HEK293 (cell line): Measurements from ENCODE around the gene TMSB4X.

Source experiments
- CTCF ChIA-PET: fragments of 350-600 bp; formaldehyde crosslinking; extraction: SDS; loops from one replicate; lab custom pipeline; 2021; ENCODE audit warnings: antibody characterized with exemption; lab: Yijun Ruan, JAX
- POLR2A ChIA-PET: fragments of 300-600 bp; formaldehyde crosslinking; extraction: SDS; loops from one replicate; lab custom pipeline; 2020; ENCODE audit warnings: antibody characterized with exemption, inconsistent platforms; lab: Yijun Ruan, JAX
- H3K27ac ChIP-seq: fragments of 200-500 bp; sonication (Bioruptor generic); 2 replicates; pipeline ENCODE4 v1.5.1; 2014; ENCODE audit warnings: low read depth, low read length, control low read depth, inconsistent platforms; ENCODE audit errors: extremely low read depth
- H3K36me3 ChIP-seq, 2 experiments: fragments of 200-500 bp in 1 of 2; sonication (Bioruptor generic) in 1 of 2; 1 replicate in 1 of 2; 2 replicates in 1 of 2; pipeline ENCODE4 v1.5.1; 2014 to 2017; ENCODE audit warnings: inconsistent platforms in 2 of 2, low read length in 2 of 2; ENCODE audit not compliant: control insufficient read depth in 2 of 2, insufficient read depth in 1 of 2
- H3K4me1 ChIP-seq: fragments of 200-500 bp; sonication (Bioruptor generic); 2 replicates; pipeline ENCODE4 v1.5.1; 2014; ENCODE audit warnings: mild to moderate bottlenecking, low read length, inconsistent platforms; ENCODE audit not compliant: control insufficient read depth, insufficient read depth
- H3K4me3 ChIP-seq: 2 replicates; pipeline ENCODE4 v1.5.1; 2011; ENCODE audit warnings: low read depth, mild to moderate bottlenecking, control low read depth, low read length, moderate library complexity
- H3K9me3 ChIP-seq: fragments of 200-500 bp; sonication (Bioruptor generic); 2 replicates; pipeline ENCODE4 v1.5.1; 2014; ENCODE audit warnings: low read depth, low read length, inconsistent platforms; ENCODE audit not compliant: control insufficient read depth, insufficient read depth
- GLIS1 ChIP-seq: fragments of 450-650 bp; formaldehyde crosslinking; IDR thresholded peaks from 2 replicates; pipeline ENCODE4 v1.5.1; 2016; ENCODE audit warnings: missing biosample characterization, missing genetic modification characterization
- GLIS2 ChIP-seq: fragments of 450-650 bp; formaldehyde crosslinking; IDR thresholded peaks from 2 replicates; pipeline ENCODE4 v1.5.1; 2016; ENCODE audit warnings: missing biosample characterization, missing genetic modification characterization
- HOXD13 ChIP-seq: sonication (generic); formaldehyde crosslinking; IDR thresholded peaks from 2 replicates; pipeline ENCODE4 v1.8.0; 2022; ENCODE audit warnings: missing genetic modification reagents, borderline replicate concordance
- TCF7L2 ChIP-seq: IDR thresholded peaks from 2 replicates; pipeline ENCODE4 v1.6.1; 2011; ENCODE audit warnings: low read depth, mild to moderate bottlenecking, inconsistent platforms, low read length, moderate library complexity, borderline replicate concordance
- TRIM28 ChIP-seq: IDR thresholded peaks from 2 replicates; pipeline ENCODE4 v1.6.1; 2011; ENCODE audit warnings: low read length, control low read depth, borderline replicate concordance
- ZBTB7A ChIP-seq: fragments of 450-650 bp; formaldehyde crosslinking; IDR thresholded peaks from 2 replicates; pipeline ENCODE4 v1.5.1; 2016; ENCODE audit warnings: low read depth, missing biosample characterization, missing genetic modification characterization
- ZBTB8A ChIP-seq: fragments of 450-650 bp; formaldehyde crosslinking; IDR thresholded peaks from 2 replicates; pipeline ENCODE4 v1.5.1; 2016; ENCODE audit warnings: missing biosample characterization, missing genetic modification characterization
- ZFP69B ChIP-seq: fragments of 450-650 bp; formaldehyde crosslinking; IDR thresholded peaks from 2 replicates; pipeline ENCODE4 v1.5.1; 2016; ENCODE audit warnings: missing biosample characterization, missing genetic modification characterization
- ZNF10 ChIP-seq: fragments of 450-650 bp; formaldehyde crosslinking; IDR thresholded peaks from 2 replicates; pipeline ENCODE4 v1.5.1; 2017; ENCODE audit warnings: missing biosample characterization, missing genetic modification characterization
- ZNF214 ChIP-seq: fragments of 450-650 bp; formaldehyde crosslinking; IDR thresholded peaks from 2 replicates; pipeline ENCODE4 v1.5.1; 2017; ENCODE audit warnings: missing biosample characterization, mild to moderate bottlenecking, missing genetic modification characterization, borderline replicate concordance
- ZNF274 ChIP-seq, 2 experiments: fragments of 200-500 bp in 1 of 2; fragments of 450-650 bp in 1 of 2; sonication (Bioruptor generic) in 1 of 2; formaldehyde crosslinking in 1 of 2; IDR thresholded peaks; 2 replicates each; pipeline versions ENCODE4 v1.5.1 to v1.6.1; 2014 to 2016; ENCODE audit warnings: borderline replicate concordance in 1 of 2, inconsistent platforms in 1 of 2, low read length in 1 of 2, missing biosample characterization in 1 of 2, missing genetic modification characterization in 1 of 2
- ZNF629 ChIP-seq: fragments of 450-650 bp; formaldehyde crosslinking; IDR thresholded peaks from 2 replicates; pipeline ENCODE4 v1.5.1; 2017; ENCODE audit warnings: missing biosample characterization, missing genetic modification characterization
- ZNF747 ChIP-seq: fragments of 450-650 bp; formaldehyde crosslinking; IDR thresholded peaks from 2 replicates; pipeline ENCODE4 v1.5.1; 2016; ENCODE audit warnings: missing biosample characterization, missing genetic modification characterization
- ZNF768 ChIP-seq: fragments of 450-650 bp; formaldehyde crosslinking; IDR thresholded peaks from 2 replicates; pipeline ENCODE4 v1.5.1; 2018; ENCODE audit warnings: missing biosample characterization, mild to moderate bottlenecking, missing genetic modification characterization
- ZNF791 ChIP-seq: fragments of 450-650 bp; formaldehyde crosslinking; IDR thresholded peaks from 2 replicates; pipeline ENCODE4 v1.5.1; 2016; ENCODE audit warnings: missing biosample characterization, missing genetic modification characterization
- TF ChIP-seq, protein P1 (sequence below): fragments of 450-650 bp; formaldehyde crosslinking; IDR thresholded peaks from 2 replicates; pipeline ENCODE4; 2016; ENCODE audit warnings: missing biosample characterization, missing genetic modification characterization
- TF ChIP-seq, protein P2 (sequence below): fragments of 450-650 bp; formaldehyde crosslinking; IDR thresholded peaks from 2 replicates; pipeline ENCODE4 v1.5.1; 2016; ENCODE audit warnings: missing biosample characterization, missing genetic modification characterization
- TF ChIP-seq, protein P3 (sequence below): fragments of 450-650 bp; formaldehyde crosslinking; optimal IDR thresholded peaks from 2 replicates; pipeline ENCODE3; 2016; ENCODE audit warnings: missing biosample characterization, mild to moderate bottlenecking, missing genetic modification characterization
- TF ChIP-seq, protein P4 (sequence below): fragments of 450-650 bp; formaldehyde crosslinking; IDR thresholded peaks from 2 replicates; pipeline ENCODE4 v1.5.1; 2016; ENCODE audit warnings: missing biosample characterization, missing genetic modification characterization, borderline replicate concordance
- TF ChIP-seq, protein P5 (sequence below): fragments of 450-650 bp; formaldehyde crosslinking; IDR thresholded peaks from 2 replicates; pipeline ENCODE4 v1.5.1; 2016; ENCODE audit warnings: missing biosample characterization, missing genetic modification characterization

The TMSB4X gene

DNA sequence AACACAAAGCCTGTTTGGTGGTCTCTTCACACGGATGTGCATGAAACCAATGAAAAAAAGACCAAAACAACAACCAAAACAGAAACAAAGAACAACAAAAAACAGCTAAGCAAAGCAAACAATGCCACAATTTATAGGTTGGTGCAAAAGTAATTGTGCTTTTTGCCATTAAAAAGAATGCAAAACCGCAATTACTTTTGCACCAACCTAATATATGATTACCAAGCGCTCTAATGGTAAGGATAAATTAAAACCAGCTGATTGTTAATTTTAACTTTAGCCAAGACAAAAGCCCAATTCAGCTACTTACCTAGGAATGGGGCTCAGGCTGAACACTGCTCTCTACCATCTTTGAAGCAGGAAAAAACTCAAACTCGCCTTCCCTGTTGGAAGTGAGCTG, 29.4 kb upstream of the TMSB4X start (continued):
- TF ChIP-seq, protein P1, sequence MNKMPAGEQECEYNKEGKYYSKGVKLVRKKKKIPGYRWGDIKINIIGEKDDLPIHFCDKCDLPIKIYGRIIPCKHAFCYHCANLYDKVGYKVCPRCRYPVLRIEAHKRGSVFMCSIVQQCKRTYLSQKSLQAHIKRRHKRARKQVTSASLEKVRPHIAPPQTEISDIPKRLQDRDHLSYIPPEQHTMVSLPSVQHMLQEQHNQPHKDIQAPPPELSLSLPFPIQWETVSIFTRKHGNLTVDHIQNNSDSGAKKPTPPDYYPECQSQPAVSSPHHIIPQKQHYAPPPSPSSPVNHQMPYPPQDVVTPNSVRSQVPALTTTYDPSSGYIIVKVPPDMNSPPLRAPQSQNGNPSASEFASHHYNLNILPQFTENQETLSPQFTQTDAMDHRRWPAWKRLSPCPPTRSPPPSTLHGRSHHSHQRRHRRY (tag by site-specific recombination), result no peak
- TF ChIP-seq, protein P2, sequence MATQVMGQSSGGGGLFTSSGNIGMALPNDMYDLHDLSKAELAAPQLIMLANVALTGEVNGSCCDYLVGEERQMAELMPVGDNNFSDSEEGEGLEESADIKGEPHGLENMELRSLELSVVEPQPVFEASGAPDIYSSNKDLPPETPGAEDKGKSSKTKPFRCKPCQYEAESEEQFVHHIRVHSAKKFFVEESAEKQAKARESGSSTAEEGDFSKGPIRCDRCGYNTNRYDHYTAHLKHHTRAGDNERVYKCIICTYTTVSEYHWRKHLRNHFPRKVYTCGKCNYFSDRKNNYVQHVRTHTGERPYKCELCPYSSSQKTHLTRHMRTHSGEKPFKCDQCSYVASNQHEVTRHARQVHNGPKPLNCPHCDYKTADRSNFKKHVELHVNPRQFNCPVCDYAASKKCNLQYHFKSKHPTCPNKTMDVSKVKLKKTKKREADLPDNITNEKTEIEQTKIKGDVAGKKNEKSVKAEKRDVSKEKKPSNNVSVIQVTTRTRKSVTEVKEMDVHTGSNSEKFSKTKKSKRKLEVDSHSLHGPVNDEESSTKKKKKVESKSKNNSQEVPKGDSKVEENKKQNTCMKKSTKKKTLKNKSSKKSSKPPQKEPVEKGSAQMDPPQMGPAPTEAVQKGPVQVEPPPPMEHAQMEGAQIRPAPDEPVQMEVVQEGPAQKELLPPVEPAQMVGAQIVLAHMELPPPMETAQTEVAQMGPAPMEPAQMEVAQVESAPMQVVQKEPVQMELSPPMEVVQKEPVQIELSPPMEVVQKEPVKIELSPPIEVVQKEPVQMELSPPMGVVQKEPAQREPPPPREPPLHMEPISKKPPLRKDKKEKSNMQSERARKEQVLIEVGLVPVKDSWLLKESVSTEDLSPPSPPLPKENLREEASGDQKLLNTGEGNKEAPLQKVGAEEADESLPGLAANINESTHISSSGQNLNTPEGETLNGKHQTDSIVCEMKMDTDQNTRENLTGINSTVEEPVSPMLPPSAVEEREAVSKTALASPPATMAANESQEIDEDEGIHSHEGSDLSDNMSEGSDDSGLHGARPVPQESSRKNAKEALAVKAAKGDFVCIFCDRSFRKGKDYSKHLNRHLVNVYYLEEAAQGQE (tag by site-specific recombination), result no peak
- TF ChIP-seq ZNF10 (tag by site-specific recombination), result no peak
- TF ChIP-seq, protein P3, sequence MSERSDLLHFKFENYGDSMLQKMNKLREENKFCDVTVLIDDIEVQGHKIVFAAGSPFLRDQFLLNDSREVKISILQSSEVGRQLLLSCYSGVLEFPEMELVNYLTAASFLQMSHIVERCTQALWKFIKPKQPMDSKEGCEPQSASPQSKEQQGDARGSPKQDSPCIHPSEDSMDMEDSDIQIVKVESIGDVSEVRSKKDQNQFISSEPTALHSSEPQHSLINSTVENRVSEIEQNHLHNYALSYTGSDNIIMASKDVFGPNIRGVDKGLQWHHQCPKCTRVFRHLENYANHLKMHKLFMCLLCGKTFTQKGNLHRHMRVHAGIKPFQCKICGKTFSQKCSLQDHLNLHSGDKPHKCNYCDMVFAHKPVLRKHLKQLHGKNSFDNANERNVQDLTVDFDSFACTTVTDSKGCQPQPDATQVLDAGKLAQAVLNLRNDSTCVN (tag by site-specific recombination), result no peak
- no peak for TF ChIP-seq ZNF768 (tag by site-specific recombination)
- TF ChIP-seq ZNF791, result no peak
- no peak for TF ChIP-seq GLIS2 (tag by site-specific recombination)
- TF ChIP-seq ZNF214, result no peak

DNA sequence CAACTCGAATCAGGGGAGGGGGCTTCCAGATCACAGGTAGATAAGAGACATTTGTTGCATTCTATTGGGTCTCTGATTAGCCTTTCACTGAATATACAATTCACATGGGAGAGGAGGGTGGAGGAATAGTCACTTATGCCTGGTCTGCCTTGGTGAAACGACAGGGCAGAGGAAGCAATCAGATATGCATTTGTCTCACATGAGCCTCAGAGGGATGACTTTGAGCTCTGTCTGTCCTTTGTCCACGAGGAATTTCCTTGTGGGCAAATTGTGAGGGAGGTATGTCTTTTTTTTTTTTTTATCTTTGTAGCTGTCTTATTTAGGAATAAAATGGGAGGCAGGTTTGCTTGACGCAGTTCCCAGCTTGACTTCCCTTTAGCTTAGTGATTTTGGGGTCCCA, 28.5 kb upstream of the TMSB4X start:
- no peaks in the 10 kb centered on the region for H3K36me3 ChIP-seq
- peak overlapping the region; percentile 90 for H3K27ac ChIP-seq
- no peak overlapping the region for H3K4me3 ChIP-seq
- ChIA-PET POLR2A (interaction anchor here (0.6 to 1.8 kb wide), 13 partner anchors 10 to 1097 kb away, joined by 3 to 12 read pairs (median 5); partner anchors contain the start of gene TMSB4X), CTCF (interaction anchor here (0.5 to 3.4 kb wide), 110 partner anchors 9 to 1146 kb away, joined by 3 to 84 read pairs (median 5); partner anchors contain the start of gene TLR8)
- peaks cover 17% of the 10 kb centered on the region for H3K4me1 ChIP-seq
- no peaks in the 10 kb centered on the region for H3K9me3 ChIP-seq
- TF ChIP-seq TCF7L2, result no peak
- TF ChIP-seq, all 188 proteins: peak for 0

DNA sequence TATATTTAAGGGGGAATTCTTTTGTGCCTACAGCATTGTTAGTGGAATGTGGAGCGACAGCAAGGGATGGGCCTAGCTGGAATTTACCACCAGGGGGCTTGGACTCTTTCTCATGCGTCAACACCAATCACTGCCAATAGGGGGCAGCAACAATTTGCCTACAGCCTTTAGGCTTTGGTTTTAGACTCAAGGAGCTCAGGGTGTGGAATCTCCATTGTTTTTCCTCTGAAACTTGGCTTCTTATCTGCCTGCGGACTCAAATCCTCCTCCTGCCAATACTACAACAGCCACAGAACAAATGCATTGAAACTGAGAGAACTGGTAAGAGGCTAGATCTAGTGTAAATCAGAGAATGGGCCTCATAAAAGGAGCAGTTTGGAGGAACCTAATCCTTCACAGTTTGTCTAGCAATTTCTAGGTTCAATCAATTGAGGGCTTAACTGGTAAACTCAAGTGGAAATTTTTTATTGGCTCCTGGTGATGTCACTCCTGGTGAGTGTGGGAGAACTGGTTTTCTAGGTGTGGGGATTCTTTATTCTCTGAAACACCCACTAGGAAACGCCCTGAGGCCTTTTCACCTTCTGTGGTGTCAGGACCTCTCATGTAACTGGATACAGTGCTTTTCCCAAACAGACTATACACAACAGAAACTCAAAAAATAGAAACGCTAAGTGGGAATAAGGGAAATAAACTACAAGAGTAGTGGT, 27.9 kb upstream of the TMSB4X start:
- H3K36me3 ChIP-seq, result no peaks in the 10 kb centered on the region
- ChIA-PET POLR2A (interaction anchor here (0.5 to 1.8 kb wide), 16 partner anchors 10 to 1098 kb away, joined by 3 to 12 read pairs (median 5); partner anchors contain the start of gene TMSB4X), CTCF (interaction anchor here (0.5 to 3.4 kb wide), 122 partner anchors 9 to 1146 kb away, joined by 3 to 84 read pairs (median 4); partner anchors contain the start of gene TLR8)
- H3K4me3 ChIP-seq, result no peak overlapping the region
- peaks cover 17% of the 10 kb centered on the region for H3K4me1 ChIP-seq
- H3K9me3 ChIP-seq, result no peaks in the 10 kb centered on the region
- H3K27ac ChIP-seq, result peak overlapping the region; percentile 90
- TF ChIP-seq, protein P4, sequence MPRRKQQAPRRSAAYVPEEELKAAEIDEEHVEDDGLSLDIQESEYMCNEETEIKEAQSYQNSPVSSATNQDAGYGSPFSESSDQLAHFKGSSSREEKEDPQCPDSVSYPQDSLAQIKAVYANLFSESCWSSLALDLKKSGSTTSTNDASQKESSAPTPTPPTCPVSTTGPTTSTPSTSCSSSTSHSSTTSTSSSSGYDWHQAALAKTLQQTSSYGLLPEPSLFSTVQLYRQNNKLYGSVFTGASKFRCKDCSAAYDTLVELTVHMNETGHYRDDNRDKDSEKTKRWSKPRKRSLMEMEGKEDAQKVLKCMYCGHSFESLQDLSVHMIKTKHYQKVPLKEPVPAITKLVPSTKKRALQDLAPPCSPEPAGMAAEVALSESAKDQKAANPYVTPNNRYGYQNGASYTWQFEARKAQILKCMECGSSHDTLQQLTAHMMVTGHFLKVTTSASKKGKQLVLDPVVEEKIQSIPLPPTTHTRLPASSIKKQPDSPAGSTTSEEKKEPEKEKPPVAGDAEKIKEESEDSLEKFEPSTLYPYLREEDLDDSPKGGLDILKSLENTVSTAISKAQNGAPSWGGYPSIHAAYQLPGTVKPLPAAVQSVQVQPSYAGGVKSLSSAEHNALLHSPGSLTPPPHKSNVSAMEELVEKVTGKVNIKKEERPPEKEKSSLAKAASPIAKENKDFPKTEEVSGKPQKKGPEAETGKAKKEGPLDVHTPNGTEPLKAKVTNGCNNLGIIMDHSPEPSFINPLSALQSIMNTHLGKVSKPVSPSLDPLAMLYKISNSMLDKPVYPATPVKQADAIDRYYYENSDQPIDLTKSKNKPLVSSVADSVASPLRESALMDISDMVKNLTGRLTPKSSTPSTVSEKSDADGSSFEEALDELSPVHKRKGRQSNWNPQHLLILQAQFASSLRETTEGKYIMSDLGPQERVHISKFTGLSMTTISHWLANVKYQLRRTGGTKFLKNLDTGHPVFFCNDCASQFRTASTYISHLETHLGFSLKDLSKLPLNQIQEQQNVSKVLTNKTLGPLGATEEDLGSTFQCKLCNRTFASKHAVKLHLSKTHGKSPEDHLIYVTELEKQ (tag by site-specific recombination), result no peak
- no peak for TF ChIP-seq GLIS1
- TF ChIP-seq TCF7L2, result peak; percentile 47; the same call in 1 of the 2 replicates
- no peak for TF ChIP-seq ZFP69B
- TF ChIP-seq ZBTB7A (tag by site-specific recombination), result no peak
- TF ChIP-seq HOXD13 (CRISPR knock-in tag), result 0 out of 2 replicates have a peak, but pooled peaks have one; percentile 48
- TF ChIP-seq ZBTB8A, result no peak
- peak; percentile 90 for TF ChIP-seq TRIM28
- TF ChIP-seq ZNF747 (tag by site-specific recombination), result no peak
- TF ChIP-seq, protein P5, sequence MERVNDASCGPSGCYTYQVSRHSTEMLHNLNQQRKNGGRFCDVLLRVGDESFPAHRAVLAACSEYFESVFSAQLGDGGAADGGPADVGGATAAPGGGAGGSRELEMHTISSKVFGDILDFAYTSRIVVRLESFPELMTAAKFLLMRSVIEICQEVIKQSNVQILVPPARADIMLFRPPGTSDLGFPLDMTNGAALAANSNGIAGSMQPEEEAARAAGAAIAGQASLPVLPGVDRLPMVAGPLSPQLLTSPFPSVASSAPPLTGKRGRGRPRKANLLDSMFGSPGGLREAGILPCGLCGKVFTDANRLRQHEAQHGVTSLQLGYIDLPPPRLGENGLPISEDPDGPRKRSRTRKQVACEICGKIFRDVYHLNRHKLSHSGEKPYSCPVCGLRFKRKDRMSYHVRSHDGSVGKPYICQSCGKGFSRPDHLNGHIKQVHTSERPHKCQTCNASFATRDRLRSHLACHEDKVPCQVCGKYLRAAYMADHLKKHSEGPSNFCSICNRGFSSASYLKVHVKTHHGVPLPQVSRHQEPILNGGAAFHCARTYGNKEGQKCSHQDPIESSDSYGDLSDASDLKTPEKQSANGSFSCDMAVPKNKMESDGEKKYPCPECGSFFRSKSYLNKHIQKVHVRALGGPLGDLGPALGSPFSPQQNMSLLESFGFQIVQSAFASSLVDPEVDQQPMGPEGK (tag by site-specific recombination), result no peak
- TF ChIP-seq ZNF274 (IDR thresholded peaks at IDR 0.05; ENCODE audit: low read length), result no peak
- TF ChIP-seq ZNF274 (tag by site-specific recombination; IDR thresholded peaks at IDR 0.05; ENCODE audit: borderline replicate concordance), result no peak
- 0 out of 2 replicates have a peak, but pooled peaks have one; percentile 26 for TF ChIP-seq ZNF629 (tag by site-specific recombination)
